ENCODE data around the gene SLC17A2. TPM values are rescaled to one million over a fixed set of nuclear protein-coding genes. Genes with fewer than 3 reads are reported as not detected.
"Not testable (repeated sequence)": the region's sequence is repeated elsewhere in the genome, so short reads cannot be mapped to it uniquely, and the experiment has no call there.

The SLC17A2 gene
- total and polyA plus RNA-seq, 2 of the 8 experiments (the other 6 are each of a cell fraction or from before 2014, with no cell fraction given), result not detected

DNA sequence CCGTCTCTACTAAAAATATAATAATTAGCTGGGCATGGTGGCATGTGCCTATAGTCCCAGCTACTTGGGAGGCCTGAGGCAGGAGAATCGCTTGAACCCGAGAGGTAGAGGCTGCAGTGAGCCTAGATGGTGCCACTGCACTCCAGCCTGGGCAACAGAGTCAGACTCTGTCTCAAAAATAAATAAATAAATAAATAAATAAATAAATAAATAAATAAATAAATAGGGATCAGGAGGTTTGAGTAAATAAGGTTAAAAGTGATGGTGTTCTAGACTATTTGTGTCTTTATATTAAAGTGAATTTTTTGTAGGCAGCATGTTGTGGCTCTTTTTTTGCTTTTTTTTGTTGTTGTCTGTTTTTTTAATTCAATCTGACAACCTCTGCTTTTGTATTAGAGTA, 17.0 kb upstream of the SLC17A2 start:
- H3K9me3 ChIP-seq (ENCODE audit: insufficient read depth in 2 of 2, low read depth in 1 of 2, low read length in 1 of 2); FAIRE-seq; H3K4me2 ChIP-seq (ENCODE audit: insufficient read depth in 1 of 2, low read depth in 2 of 2, low read length in 2 of 2); DNase-seq (ENCODE audit: low read depth in 1 of 2, low spot score in 2 of 2); H3K4me1 ChIP-seq (replicated peaks in 1 of 4; ENCODE audit: control insufficient read depth in 3 of 4, insufficient read depth in 4 of 4, low read length in 3 of 4); H2AK5ac ChIP-seq (ENCODE audit: low read depth, low read length); H2AFZ ChIP-seq (ENCODE audit: low read length); H3K23ac ChIP-seq (ENCODE audit: insufficient read length); H4K91ac ChIP-seq (replicated peaks; ENCODE audit: insufficient read length, low read length); H2BK15ac ChIP-seq (ENCODE audit: low read length); H3K4ac ChIP-seq (replicated peaks; ENCODE audit: insufficient read length, low read depth, low read length); H3K18ac ChIP-seq (ENCODE audit: extremely low read depth, low read length); H3K79me2 ChIP-seq (ENCODE audit: control insufficient read depth in 1 of 2, insufficient read depth in 2 of 2, low read length in 2 of 2); POLR2A ChIA-PET (ENCODE audit: partially characterized antibody); H4K8ac ChIP-seq (ENCODE audit: extremely low read depth, insufficient read depth, low read length); H3K27ac ChIP-seq (ENCODE audit: low read depth, low read length); H2BK120ac ChIP-seq (replicated peaks; ENCODE audit: low read depth, low read length); H3K36me3 ChIP-seq (ENCODE audit: control insufficient read depth in 2 of 4, insufficient read depth in 4 of 4, low read length in 3 of 4); H3K9ac ChIP-seq (replicated peaks in 1 of 4; ENCODE audit: extremely low read depth in 1 of 4, low read depth in 3 of 4, low read length in 3 of 4); H3K23me2 ChIP-seq (ENCODE audit: low read depth, low read length); H3K4me3 ChIP-seq (ENCODE audit: extremely low read depth in 1 of 4, insufficient read depth in 2 of 4, low read depth in 3 of 4, low read length in 4 of 4); H2BK20ac ChIP-seq (ENCODE audit: low read length); H4K20me1 ChIP-seq (replicated peaks in 1 of 2; ENCODE audit: control insufficient read depth in 1 of 2, insufficient read depth in 2 of 2, low read length in 2 of 2); H2BK12ac ChIP-seq (ENCODE audit: low read depth, low read length); H4K5ac ChIP-seq (ENCODE audit: insufficient read length, low read depth, low read length); H2BK5ac ChIP-seq (ENCODE audit: low read depth, low read length); H3K56ac ChIP-seq (replicated peaks; ENCODE audit: insufficient read length, low read depth, low read length); H3K27me3 ChIP-seq (replicated peaks in 1 of 4; ENCODE audit: control insufficient read depth in 3 of 4, extremely low read depth in 1 of 4, insufficient read depth in 3 of 4, low read length in 3 of 4); H3K14ac ChIP-seq (ENCODE audit: insufficient read length); H3K79me1 ChIP-seq (ENCODE audit: low read depth, low read length): not testable (repeated sequence)
- 100% methylated on average over 3 of the region's 3 CpGs; no CpG with 5 or more reads in 1 of the 2 experiments for WGBS, 2 experiments (ENCODE audit: extremely low coverage in 1 of 2, insufficient coverage in 1 of 2, insufficient read length in 1 of 2, insufficient replicate concordance in 2 of 2, low coverage in 1 of 2, low lambda C conversion rate in 2 of 2, missing lambda C conversion rate in 1 of 2)
- CTCF ChIA-PET (ENCODE audit: partially characterized antibody), result interaction anchor here (1.0 kb wide), 2 partner anchors 56 to 289 kb away, joined by 3 to 5 read pairs; no protein-coding TSS in a partner anchor

Measured in H1 (cell line).